GM18498 (cell line): ENCODE data around the gene OR51I2.

ENCODE experiments used
- ATAC-seq: cut with Tn5 transposase; IDR thresholded peaks from one replicate; pipeline ENCODE4 v1.9.1; 2021; ENCODE audit warnings: mild to moderate bottlenecking, moderate library complexity; ENCODE audit not compliant: unreplicated experiment

The OR51I2 gene, protein sequence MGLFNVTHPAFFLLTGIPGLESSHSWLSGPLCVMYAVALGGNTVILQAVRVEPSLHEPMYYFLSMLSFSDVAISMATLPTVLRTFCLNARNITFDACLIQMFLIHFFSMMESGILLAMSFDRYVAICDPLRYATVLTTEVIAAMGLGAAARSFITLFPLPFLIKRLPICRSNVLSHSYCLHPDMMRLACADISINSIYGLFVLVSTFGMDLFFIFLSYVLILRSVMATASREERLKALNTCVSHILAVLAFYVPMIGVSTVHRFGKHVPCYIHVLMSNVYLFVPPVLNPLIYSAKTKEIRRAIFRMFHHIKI

DNA sequence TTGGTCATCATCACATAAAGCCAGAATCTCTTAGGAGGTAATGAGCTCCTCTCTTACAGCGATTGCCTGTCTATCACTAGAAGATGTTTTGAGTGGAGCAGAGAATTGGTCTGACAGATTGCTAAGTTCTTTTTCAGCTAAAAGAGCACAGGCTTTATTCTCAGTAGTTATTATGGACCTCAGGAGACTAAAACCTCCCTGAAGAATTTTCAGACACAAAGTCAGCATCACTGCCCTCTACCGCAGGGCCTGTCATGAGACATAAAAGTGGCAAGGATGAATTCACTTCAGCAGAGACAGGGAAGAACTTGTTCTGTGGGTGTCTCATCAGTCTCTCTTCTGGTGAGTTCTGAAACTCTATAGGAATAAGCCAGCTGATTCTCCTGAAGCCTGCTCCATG is at the start of gene OR51I2:
Gene OR51I2, plus strand, starts transcription at position 301 of the 400 bp plus-strand sequence. CDS start 4,166 bp downstream, outside the sequence.
- ATAC-seq, result no peak

DNA sequence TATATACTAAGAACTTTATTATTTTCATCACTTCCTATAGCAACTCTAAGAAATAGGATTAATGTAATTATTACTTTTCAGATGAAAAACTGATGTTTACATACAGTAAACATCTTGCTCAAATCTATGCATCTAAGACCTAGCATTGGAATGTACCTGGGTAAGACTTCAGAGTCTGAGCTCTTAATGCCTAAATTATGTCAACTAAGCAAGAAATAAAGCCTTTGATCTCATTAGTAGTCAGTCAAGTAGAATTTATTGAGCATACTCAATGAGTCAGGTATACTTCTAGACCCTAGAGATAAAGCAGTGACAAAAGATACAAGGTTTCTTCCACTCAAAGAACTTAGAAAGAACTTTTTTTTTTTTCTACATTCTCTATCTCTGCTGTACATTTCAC is 44.0 kb upstream of the OR51I2 start:
- no peak for ATAC-seq

DNA sequence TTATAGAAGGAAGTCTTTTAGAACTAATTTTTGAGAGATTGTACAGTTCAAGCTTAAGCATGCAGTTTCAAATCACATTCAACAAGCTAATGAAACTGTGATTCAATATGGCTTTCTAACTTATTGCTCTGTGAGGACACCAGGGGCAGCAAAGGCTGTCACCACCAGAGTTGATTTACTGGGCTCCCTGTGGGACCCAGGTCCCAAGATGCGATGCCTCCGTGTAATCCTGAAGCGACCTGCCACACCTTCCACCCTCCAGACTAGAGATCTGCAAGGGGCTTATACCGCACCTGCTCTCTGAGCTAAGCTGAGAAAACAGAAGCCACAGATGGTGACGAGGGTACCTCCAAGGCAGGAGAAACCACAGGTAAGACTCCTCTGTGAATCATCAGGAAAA is 28.1 kb upstream of the OR51I2 start:
- no peak for ATAC-seq

DNA sequence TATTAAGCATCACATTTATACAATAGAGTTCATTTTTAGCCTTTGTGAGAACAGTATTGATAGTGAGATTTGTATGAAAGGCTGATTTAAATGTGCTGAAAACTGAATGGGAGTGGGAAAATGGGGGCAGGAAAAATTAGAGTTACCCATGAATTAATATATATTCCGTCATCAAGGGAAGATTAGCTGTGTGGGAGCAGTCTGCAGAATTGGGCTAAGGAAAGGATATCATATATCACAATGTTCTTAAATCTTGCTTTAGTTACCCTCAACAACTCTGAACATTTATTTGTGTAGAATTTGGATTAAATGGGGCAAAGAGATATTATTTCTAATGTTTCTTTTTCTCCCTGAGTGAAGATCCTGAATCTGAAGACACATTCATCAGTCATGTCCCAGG is 27.3 kb upstream of the OR51I2 start, which contains the start of gene OR51Q1:
Gene OR51Q1, plus strand, starts transcription at position 301 of the 400 bp plus-strand sequence. Its CDS starts 90 bp downstream, at position 391.
- no peak for ATAC-seq

DNA sequence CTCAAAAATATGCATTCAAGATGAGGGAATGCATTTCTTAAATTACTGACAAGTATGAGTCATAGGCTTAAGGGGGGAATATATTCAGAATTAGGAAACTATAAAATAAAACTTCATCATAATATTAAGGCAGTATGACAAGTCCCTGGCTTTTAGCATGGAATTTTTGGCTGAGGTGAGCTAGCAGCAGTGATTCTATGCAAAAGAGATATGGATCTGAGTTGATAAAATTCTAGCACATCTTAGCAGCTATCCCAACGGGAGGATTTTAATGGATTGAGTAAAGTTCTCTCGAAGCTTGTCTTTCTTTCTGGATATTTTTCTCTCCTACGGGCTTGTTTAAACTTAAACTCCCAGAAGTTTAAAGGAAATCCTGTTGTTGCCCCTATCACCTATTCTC is 26.0 kb upstream of the OR51I2 start:
- no peak for ATAC-seq

DNA sequence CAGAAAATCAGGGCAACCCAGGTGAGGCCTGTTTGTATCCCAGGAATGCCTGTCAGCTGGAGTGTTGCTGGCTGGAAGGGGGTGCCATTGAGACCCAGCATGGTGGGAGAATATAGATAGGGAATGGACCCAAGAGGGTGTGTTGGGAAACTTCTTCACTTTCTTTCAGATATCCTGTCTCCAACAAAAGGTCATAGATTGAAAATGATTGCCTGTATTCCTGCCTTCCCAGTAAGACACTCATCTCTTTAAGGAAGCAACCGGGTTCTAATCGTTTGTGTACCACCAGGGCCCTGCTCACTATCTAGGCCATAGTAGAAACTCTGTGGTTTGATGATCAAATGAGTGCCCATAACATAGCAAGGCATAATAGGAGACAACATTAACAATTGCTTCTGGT is 7.7 kb upstream of the OR51I2 start, which contains the start of gene OR51I1:
Gene OR51I1, minus strand, starts transcription at position 101 of the 400 bp plus-strand sequence. Its CDS starts 0 bp downstream, at position 101.
- ATAC-seq, result no peak

DNA sequence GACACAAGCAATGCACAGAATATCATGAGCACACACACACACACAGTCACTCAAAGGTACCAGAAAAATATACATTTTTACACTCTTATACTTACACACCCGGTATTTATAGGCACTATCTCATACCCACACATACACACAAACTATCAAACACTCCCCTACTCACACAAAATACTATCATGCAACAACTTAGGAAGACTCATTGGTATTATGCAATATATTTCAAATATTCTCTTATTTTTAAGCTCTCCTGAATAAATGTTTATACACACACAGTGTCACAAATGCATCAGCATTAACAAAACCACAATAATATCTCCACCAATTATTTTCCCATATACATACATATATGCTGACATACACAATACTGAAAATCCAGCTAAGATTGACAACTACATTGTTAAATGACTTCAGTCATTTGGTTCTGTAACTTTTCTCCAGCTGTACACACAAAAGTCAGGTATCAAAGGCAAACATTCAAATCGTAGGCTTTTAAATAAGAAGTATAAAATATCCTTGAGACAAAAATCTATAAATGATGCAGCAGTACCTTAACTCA is 5.2 kb upstream of the OR51I2 start:
- no peak for ATAC-seq

DNA sequence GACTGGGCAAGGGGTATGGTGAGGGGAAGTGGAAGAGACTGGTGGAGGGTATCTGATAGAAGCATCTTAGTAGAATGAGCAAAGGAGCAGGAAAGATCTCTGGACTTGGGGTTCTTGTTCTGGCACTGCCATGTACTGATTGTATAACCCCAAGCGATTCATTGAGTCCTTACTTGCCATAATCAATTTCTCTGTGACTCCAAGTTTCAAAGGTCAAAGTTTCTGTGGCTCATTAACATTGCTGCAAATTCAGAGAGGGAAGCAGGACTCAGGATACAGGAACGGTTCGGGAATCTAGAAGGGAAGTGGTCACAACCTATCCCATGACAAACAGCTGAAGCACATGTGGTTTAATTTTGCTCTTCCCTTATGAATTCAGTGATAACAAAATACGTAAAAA is 309 bp downstream of the OR51I2 start:
- ATAC-seq, result no peak

DNA sequence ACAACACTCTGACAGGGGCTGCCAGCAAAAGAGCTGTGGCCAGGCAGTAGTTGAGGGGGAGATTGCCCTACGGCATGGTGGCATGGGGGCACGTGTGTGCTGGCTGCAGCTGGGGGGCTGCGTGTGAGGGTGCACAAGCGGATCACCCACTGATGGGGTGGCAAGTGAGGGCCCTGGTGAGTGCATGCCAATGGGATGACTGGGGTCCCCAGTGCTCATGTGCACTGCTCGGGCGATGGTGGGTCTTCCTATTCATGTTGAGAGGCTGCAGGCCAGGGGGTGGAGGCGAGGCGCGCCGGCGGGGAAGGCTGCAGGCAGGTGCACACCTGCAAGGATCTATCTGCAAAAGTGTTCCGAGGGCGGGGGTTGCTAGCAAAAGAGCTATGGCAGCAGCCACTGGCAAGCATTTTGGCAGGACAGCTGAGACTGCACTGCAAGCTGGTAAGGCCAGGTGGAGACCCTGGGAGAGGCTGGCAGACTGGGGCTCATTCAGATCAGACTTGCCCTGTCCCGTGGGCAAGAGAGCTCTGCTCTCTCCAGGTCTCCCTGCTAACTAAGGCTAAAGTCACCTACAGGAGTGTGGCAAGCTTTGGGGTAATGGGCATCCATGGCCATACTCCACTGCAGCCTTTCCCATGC is 12.0 kb downstream of the OR51I2 start:
- no peak for ATAC-seq

DNA sequence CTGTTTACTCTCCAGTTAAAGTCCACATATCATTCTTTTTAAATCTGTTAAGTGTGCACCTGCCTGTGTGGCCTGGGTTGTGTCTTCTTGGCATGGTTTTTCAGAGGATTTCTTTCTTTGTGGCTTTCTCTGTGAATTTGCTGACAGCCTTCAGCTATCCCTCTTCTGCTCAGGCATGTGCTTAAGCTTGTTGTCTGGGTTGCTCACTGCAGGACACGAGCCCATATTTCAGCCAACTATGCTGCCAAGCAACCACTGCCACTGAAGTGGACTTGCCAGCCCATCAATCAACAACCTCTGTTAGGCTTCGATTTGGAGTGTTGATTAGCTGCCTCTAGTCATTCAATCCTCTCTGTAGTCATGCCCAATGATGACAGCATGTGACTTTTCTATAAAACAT is 18.4 kb downstream of the OR51I2 start:
- ATAC-seq, result no peak

DNA sequence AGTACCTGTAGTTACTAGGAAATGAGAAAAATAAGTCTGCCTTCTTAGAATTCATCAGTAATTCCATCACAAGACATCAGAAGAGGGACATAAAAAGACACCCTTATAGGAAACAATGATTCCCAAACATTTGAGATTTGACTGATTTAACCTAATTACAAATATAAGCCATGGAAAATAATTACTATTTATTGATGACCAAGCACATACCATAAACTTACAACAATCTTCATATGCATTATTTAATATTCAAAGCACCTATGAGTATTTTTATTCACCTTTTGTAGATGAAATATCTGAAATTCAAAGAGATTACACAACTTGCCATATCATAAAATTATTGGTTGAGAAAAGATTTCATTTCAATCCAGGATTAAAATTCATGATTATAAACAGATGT is 24.8 kb downstream of the OR51I2 start:
- ATAC-seq, result no peak

DNA sequence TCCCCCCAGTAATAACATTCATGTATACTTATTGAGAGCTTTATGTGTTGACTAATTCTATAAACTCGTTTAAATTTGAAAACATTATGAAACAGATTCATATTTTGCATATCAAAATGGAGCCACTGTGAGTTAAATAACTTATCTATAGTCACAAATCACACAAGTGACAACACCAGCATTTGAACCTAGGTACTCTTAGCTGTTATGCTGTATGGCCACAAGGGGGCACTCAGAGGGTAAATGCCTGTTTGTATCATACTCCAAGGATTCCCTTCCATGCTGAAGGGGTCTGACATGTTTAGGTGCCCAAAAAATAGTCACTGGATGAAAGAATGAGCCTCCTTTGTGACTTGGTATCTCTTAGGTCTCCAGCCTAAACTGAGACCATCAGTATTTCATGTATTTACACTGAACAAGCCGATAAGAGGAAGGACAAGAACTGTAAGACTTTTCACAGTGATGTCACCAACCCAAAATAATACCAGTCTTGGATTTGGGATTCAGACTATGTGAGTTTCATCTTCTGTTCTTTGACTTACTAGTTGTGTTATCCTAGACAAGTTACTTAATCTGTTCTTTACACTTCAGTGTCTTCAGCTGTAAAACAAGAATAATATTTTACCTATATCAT is 27.2 kb downstream of the OR51I2 start:
- peak; percentile 77 for ATAC-seq

DNA sequence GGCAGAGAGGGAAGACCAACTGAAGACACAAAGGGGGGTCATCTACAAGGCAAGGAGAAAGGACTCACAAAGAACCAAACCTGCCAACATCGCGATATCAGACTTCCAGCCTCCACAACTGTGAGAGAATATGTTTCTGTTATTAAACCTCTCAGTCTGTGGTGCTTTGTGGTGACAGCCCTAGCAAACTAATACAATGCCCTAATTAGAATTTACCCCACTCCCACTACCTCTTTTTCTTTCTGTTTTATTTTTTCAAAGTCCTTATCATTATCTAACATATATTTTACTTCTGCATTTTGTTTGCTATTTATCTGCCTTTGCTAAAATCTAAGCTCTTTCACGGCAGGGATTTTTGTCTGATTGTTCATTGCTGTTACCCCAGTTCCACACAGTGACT is 36.9 kb downstream of the OR51I2 start:
- ATAC-seq, result no peak

DNA sequence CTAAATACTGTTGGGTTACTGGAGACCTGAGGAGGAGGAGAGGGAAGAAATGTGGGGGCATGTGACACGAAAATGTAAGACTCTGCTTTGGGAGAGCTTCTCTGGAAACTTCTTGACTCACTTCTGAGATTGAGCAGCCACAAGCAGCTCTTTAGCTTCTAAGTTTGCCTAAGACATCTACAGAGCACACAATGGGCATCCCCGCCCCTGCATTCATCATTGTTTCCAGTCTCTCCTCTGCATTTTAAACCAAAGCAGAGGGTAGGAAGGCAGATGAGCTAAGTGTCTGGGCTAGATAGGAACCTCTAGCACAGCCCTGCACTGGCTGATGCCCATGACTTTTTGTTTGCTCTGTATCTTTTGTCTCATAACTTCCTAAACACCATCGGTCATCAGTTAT is 37.3 kb downstream of the OR51I2 start:
- ATAC-seq, result no peak

DNA sequence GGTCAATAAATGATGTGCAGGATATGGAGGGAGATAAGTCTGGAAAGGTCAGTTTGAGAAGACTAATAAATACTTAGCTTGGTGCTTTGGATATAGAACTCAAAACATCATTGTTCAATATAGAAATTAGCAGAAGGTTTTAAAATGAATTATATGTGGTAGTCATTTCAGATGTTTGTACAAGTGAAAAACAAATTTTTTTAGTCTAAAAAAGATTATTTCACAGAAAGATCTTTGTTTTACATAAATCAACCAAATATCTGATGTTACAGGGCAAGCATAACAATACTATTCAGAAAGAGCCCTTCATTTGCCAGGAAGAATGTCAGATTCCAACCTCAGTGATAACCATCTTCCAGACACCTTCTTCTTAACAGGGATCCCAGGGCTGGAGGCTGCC is 39.3 kb downstream of the OR51I2 start, which contains the start of gene OR52D1:
Gene OR52D1, plus strand, starts transcription at position 301 of the 400 bp plus-strand sequence. Its CDS starts 22 bp downstream, at position 323.
- ATAC-seq, result no peak

DNA sequence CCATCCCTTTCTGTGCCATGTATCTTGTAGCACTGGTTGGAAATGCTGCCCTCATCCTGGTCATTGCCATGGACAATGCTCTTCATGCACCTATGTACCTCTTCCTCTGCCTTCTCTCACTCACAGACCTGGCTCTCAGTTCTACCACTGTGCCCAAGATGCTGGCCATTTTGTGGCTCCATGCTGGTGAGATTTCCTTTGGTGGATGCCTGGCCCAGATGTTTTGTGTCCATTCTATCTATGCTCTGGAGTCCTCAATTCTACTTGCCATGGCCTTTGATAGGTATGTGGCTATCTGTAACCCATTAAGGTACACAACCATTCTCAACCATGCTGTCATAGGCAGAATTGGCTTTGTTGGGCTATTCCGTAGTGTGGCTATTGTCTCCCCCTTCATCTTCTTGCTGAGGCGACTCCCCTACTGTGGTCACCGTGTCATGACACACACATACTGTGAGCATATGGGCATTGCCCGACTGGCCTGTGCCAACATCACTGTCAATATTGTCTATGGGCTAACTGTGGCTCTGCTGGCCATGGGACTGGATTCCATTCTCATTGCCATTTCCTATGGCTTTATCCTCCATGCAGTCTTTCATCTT is 39.8 kb downstream of the OR51I2 start:
- ATAC-seq, result no peak

DNA sequence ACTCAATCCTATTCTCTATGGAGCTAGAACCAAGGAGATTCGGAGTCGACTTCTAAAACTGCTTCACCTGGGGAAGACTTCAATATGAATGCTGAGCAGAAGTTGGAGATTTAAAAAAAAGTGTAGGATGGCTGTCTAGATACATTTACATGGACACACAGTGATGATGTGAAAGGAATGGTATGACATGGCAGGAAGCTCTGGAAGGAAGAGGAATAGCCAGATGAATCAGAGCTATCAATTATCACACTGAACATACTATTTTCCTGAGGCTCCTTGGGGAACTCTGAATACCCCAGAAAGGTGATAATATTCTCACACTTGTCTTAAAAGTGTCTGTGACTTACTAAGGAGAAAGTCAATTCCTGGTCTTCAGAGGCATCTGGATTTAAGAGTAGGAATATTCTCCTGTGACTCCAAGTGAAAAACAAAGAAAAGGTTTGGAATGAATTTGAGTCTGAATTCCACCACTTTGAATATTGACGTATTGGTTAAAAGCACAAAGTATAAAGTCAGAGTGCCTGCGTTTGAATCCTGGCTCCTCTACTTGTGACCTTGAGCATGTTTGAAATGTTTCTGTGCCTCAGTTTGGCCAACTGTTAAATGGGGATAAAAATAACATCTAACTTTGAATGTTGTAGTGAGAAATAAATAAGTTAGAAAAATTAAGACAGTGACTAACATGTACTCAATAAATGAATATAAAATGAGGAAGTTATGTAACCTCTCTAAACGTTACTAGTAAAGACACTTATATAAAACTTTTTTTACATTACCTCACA is 40.6 kb downstream of the OR51I2 start:
- no peak for ATAC-seq

DNA sequence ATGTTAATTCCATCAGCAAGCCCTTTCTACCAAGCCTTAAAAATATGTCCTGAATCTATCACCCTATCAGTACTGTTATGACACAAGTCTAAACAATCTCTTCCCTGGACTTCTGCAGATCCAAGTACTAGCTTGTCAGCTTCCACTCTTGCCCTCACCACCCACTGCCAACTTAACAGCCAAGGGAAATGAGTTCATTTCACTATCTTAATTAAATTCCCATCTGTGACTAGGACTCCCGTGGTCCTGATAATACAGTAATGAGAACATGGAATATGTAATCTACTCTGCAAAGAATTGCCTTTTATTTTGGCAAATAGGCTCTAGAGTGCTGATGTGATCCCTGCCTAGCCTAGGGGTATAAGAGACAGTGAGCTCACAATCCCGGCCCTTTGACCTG is 50.5 kb downstream of the OR51I2 start:
- ATAC-seq, result no peak

DNA sequence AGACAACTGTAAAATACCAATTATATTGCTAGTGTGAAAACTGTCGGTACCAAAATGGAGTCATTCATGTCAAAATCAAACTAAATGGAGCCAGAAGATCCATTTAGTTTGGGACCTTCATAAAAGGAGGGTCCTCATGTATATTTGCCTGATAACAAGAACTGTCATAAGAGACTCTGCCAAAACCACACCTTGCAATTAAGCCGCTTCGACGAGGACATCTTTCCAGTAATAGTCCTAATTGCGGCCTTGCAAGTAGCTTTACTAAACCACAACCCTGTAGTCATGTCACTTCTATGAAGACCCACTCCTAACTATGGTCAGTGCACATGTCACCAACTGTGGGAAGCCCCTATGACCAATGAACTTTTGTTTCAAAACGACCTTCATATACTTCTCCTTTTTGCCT is 51.3 kb downstream of the OR51I2 start:
- ATAC-seq, result no peak

DNA sequence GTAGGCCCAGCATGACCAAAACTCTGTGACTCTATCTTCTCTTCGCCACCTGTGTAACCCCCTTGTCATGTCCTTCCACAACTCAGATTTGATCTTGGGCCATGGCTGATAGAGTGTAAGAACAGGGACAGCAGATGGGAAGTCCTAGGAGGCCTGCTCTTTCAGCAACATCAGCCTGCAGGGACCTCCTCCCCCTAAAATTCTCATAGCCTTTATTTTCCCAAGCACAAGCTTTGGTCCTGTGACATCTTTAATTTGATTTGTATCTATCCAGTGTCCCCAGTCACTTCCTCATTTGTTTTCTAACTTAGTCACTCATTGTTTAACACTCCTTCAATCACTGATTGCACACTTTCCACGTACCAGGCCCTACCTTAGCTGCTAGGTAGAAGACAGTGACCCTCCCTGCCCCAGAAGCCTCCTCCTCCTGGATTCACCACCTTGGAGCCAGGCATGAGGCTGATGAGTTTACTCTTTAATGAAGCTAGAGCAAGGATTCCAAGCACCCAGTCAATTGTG is 55.3 kb downstream of the OR51I2 start:
- no peak for ATAC-seq
